ENCODE results near the gene PHLDA3. TPM values are rescaled to one million over a fixed set of nuclear protein-coding genes. Genes with fewer than 3 reads are reported as not detected.

Gene PHLDA3
- total RNA-seq, 1 experiment from 2014 or later: 10.5 TPM

DNA sequence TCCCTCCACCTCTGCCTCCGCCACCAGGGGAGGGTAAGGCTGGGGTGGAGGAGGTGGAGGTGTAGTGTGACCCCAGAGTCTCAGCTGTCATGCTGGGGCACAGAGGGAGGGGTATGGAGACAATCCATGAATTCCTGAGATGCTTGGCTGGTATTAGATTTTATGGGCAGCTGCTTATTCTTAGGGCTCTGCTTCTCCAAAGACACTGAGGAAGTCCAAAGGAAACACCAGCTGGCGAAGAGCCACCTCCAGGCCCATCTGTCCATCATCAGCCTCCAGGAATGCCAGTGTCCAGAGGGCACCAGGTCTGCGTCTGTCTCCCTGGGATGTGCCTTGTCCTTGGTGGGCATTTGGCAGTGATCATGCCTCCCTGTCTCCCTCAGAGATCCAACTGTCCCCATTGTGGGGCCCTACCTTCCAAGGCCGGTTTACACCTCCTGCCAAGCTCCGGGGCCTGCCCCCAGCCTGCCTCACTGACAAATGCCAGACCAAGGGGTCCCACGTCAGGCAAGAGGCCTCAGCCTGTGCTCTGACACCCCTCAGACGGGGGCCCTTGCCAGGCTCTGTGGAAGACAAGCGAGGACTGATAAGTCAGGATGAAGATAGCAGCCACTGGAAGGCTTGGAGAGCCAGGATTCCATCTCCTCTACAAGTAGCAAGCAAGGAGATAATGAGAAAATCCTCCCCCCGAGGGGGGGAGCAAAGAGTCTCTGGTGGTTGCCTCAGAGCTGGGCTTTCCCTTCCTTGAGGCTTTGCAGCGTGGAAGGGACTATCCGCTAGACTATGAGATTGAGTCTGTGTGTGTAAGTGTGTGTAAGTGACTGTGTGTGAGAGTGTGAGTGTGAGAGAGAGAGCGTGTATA is 49.0 kb downstream of the PHLDA3 start:
- H3K4me1 Mint-ChIP-seq (ENCODE audit: low read depth, unreplicated experiment): no peaks in the 10 kb centered on the region
- CTCF ChIA-PET: interaction anchor here (1.6 kb wide), 1 partner anchor 16 kb away, joined by 3 read pairs; no protein-coding TSS in a partner anchor
- H3K4me3 ChIP-seq (ENCODE audit: low read depth, low read length): no peak overlapping the region
- H3K9me3 Mint-ChIP-seq (ENCODE audit: unreplicated experiment): no peaks in the 10 kb centered on the region
- H3K4me1 ChIP-seq: peaks cover 7% of the 10 kb centered on the region
- no peaks in the 10 kb centered on the region for H3K27me3 Mint-ChIP-seq (ENCODE audit: insufficient read depth, unreplicated experiment)
- no peaks in the 10 kb centered on the region for H3K36me3 Mint-ChIP-seq (ENCODE audit: insufficient read depth, unreplicated experiment)
- no peak overlapping the region for H3K4me3 Mint-ChIP-seq (ENCODE audit: unreplicated experiment)
- TF ChIP-seq, protein P1, sequence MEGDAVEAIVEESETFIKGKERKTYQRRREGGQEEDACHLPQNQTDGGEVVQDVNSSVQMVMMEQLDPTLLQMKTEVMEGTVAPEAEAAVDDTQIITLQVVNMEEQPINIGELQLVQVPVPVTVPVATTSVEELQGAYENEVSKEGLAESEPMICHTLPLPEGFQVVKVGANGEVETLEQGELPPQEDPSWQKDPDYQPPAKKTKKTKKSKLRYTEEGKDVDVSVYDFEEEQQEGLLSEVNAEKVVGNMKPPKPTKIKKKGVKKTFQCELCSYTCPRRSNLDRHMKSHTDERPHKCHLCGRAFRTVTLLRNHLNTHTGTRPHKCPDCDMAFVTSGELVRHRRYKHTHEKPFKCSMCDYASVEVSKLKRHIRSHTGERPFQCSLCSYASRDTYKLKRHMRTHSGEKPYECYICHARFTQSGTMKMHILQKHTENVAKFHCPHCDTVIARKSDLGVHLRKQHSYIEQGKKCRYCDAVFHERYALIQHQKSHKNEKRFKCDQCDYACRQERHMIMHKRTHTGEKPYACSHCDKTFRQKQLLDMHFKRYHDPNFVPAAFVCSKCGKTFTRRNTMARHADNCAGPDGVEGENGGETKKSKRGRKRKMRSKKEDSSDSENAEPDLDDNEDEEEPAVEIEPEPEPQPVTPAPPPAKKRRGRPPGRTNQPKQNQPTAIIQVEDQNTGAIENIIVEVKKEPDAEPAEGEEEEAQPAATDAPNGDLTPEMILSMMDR (IDR thresholded peaks at IDR 0.05; ENCODE audit: insufficient read depth in 1 of 2, low read depth in 1 of 2, low read length in 1 of 2, severe bottlenecking in 1 of 2, unreplicated experiment in 1 of 2): no peak
- intact Hi-C loops (cut with micrococcal nuclease; ENCODE audit: unreplicated experiment): no loop called here
- POLR2A ChIA-PET: interaction anchor here (1.0 kb wide), 1 partner anchor 20 kb away, joined by 3 read pairs; no protein-coding TSS in a partner anchor
- no peaks in the 10 kb centered on the region for H3K36me3 ChIP-seq (ENCODE audit: control insufficient read depth, insufficient read depth, low read length)
- BruUV-seq (replicated peaks): no TSS peak
- no peaks in the 10 kb centered on the region for H3K9me3 ChIP-seq
- no peak for DNase-seq
- H3K27me3 ChIP-seq (replicated peaks; ENCODE audit: control insufficient read depth, insufficient read depth, low read length): no peaks in the 10 kb centered on the region
- H3K27ac Mint-ChIP-seq (ENCODE audit: unreplicated experiment): no peak overlapping the region

DNA sequence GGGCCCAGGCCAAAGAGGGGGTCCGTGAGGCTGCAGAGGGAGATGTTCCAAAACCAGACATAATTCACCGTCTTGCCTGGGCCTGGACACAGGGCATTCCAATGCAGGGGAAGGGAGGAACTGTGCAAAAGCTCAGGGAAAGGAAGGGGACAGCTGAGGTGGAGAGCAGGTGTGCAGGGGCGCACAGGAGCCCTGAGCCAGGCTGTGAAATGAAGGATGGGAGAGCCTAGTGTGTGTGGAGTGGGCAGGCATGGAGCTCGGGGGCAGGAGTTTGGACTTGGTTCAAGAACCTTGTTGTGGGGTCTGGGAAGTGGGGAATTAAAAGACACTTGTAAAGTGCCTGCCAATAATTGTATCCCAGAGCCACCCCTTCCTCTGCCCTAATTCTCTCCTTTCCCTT is 49.7 kb downstream of the PHLDA3 start:
- no peaks in the 10 kb centered on the region for H3K27me3 ChIP-seq (replicated peaks; ENCODE audit: control insufficient read depth, insufficient read depth, low read length)
- Mint-ChIP-seq H3K27me3 (ENCODE audit: insufficient read depth, unreplicated experiment) (no peaks in the 10 kb centered on the region), H3K4me1 (ENCODE audit: low read depth, unreplicated experiment) (no peaks in the 10 kb centered on the region), H3K4me3 (ENCODE audit: unreplicated experiment) (no peak overlapping the region), H3K27ac (ENCODE audit: unreplicated experiment) (no peak overlapping the region), H3K9me3 (ENCODE audit: unreplicated experiment) (no peaks in the 10 kb centered on the region), H3K36me3 (ENCODE audit: insufficient read depth, unreplicated experiment) (no peaks in the 10 kb centered on the region)
- H3K9me3 ChIP-seq: no peaks in the 10 kb centered on the region
- H3K36me3 ChIP-seq (ENCODE audit: control insufficient read depth, insufficient read depth, low read length): no peaks in the 10 kb centered on the region
- CTCF ChIA-PET: interaction anchor here (1.6 kb wide), 1 partner anchor 16 kb away, joined by 3 read pairs; no protein-coding TSS in a partner anchor
- TF ChIP-seq, protein P1 (IDR thresholded peaks at IDR 0.05; ENCODE audit: insufficient read depth in 1 of 2, low read depth in 1 of 2, low read length in 1 of 2, severe bottlenecking in 1 of 2, unreplicated experiment in 1 of 2): no peak
- POLR2A ChIA-PET: interaction anchor here (1.0 kb wide), 1 partner anchor 19 kb away, joined by 3 read pairs; no protein-coding TSS in a partner anchor
- intact Hi-C loops (cut with micrococcal nuclease; ENCODE audit: unreplicated experiment): no loop called here
- H3K4me1 ChIP-seq: peaks cover 7% of the 10 kb centered on the region
- DNase-seq: no peak
- no peak overlapping the region for H3K4me3 ChIP-seq (ENCODE audit: low read depth, low read length)
- BruUV-seq (replicated peaks): no TSS peak

DNA sequence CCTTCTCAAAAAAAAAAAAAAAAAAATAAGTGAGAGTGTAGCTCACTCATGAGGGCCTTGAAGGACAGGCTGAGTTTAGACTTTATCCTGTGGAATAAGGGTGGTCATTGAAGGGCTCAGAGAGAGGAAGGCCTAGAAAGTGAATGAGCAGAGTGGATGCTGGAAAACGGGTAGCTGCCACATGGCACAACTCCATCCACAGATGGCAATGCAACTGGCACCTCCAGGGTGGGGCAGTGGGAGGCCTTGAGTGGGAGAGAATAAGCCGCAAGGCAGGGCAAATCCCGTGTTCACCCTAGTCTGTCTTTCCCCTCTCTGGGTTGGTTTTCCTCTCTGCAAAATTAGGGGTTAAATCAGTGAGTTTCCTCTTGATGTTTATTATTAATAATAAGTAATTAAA is 50.5 kb downstream of the PHLDA3 start:
- peaks cover 7% of the 10 kb centered on the region for H3K4me1 ChIP-seq
- no peak for DNase-seq
- intact Hi-C loops (cut with micrococcal nuclease; ENCODE audit: unreplicated experiment): no loop called here
- CTCF ChIA-PET: interaction anchor here (1.0 kb wide), 1 partner anchor 33 kb away, joined by 6 read pairs; no protein-coding TSS in a partner anchor
- no peak overlapping the region for H3K4me3 Mint-ChIP-seq (ENCODE audit: unreplicated experiment)
- H3K36me3 Mint-ChIP-seq (ENCODE audit: insufficient read depth, unreplicated experiment): no peaks in the 10 kb centered on the region
- BruUV-seq (replicated peaks): no TSS peak
- H3K27ac Mint-ChIP-seq (ENCODE audit: unreplicated experiment): no peak overlapping the region
- POLR2A ChIA-PET: interaction anchor here (0.6 kb wide), 1 partner anchor 33 kb away, joined by 7 read pairs; no protein-coding TSS in a partner anchor
- H3K4me3 ChIP-seq (ENCODE audit: low read depth, low read length): no peak overlapping the region
- no peaks in the 10 kb centered on the region for H3K27me3 Mint-ChIP-seq (ENCODE audit: insufficient read depth, unreplicated experiment)
- H3K36me3 ChIP-seq (ENCODE audit: control insufficient read depth, insufficient read depth, low read length): no peaks in the 10 kb centered on the region
- H3K9me3 Mint-ChIP-seq (ENCODE audit: unreplicated experiment): no peaks in the 10 kb centered on the region
- H3K27me3 ChIP-seq (replicated peaks; ENCODE audit: control insufficient read depth, insufficient read depth, low read length): no peaks in the 10 kb centered on the region
- H3K9me3 ChIP-seq: no peaks in the 10 kb centered on the region
- TF ChIP-seq, protein P1 (IDR thresholded peaks at IDR 0.05; ENCODE audit: insufficient read depth in 1 of 2, low read depth in 1 of 2, low read length in 1 of 2, severe bottlenecking in 1 of 2, unreplicated experiment in 1 of 2): no peak
- H3K4me1 Mint-ChIP-seq (ENCODE audit: low read depth, unreplicated experiment): no peaks in the 10 kb centered on the region

Other genes starting within 250 kb of the PHLDA3 start
- gene PKP1, start 185.7 kb downstream of the PHLDA3 start, total RNA-seq (2022): 0.05 TPM in 1 of 2 replicates, not detected in the other
- 5.9 and 7.3 TPM in 2 replicates for gene TNNT2, start 91.5 kb downstream of the PHLDA3 start, total RNA-seq (2022)
- 77.2 and 80.5 TPM in 2 replicates for gene LAD1, start 69.9 kb downstream of the PHLDA3 start, total RNA-seq (2022)
- not detected in 2 replicates for gene TNNI1, start 47.5 kb downstream of the PHLDA3 start, total RNA-seq (2022)
- 60.0 and 60.8 TPM in 2 replicates for gene CSRP1, start 37.9 kb upstream of the PHLDA3 start, total RNA-seq (2022)
- gene NAV1, start 69.9 kb upstream of the PHLDA3 start, total RNA-seq (2022): 2.0 and 4.6 TPM in 2 replicates